ENCODE data around the gene DIS3L.
"Not testable (repeated sequence)": the region's sequence is repeated elsewhere in the genome, so short reads cannot be mapped to it uniquely, and the experiment has no call there.

DIS3L gene

GRCh38 chr15:66310786-66311185 lies 17.4 kb downstream of the DIS3L start:
- DNase-seq (ENCODE audit: low read depth in 2 of 2), result no peak

GRCh38 chr15:66312144-66312543 lies 18.8 kb downstream of the DIS3L start:
- no peak for DNase-seq (ENCODE audit: low read depth in 2 of 2)

GRCh38 chr15:66323312-66323928 lies 30.1 kb downstream of the DIS3L start:
- no peak for DNase-seq (ENCODE audit: low read depth in 2 of 2)

- no peak for DNase-seq (ENCODE audit: low read depth in 2 of 2)
Observed at GRCh38 chr15:66326051-66326450, 32.7 kb downstream of the DIS3L start.

- DNase-seq (ENCODE audit: low read depth in 2 of 2), result no peak
Observed at GRCh38 chr15:66327736-66328135, 34.4 kb downstream of the DIS3L start.

GRCh38 chr15:66328771-66329170 lies 35.4 kb downstream of the DIS3L start:
- DNase-seq (ENCODE audit: low read depth in 2 of 2), result no peak

GRCh38 chr15:66348530-66348929 lies 55.2 kb downstream of the DIS3L start:
- not testable (repeated sequence) for DNase-seq (ENCODE audit: low read depth in 2 of 2)

GRCh38 chr15:66356077-66356358 lies 62.6 kb downstream of the DIS3L start:
- no peak for DNase-seq (ENCODE audit: low read depth in 2 of 2)

- DNase-seq (ENCODE audit: low read depth in 2 of 2), result peak; percentile 91 to 92
Observed at GRCh38 chr15:66356359-66357236, 63.2 kb downstream of the DIS3L start, which contains the start of gene TIPIN. TSS of gene TIPIN (minus strand) at chr15:66356685. CDS start at chr15:66352947, 3,738 bp downstream.

GRCh38 chr15:66359740-66360139 lies 66.4 kb downstream of the DIS3L start:
- no peak for DNase-seq (ENCODE audit: low read depth in 2 of 2)

GRCh38 chr15:66361745-66362460 lies 68.5 kb downstream of the DIS3L start:
- DNase-seq (ENCODE audit: low read depth in 2 of 2), result not testable (repeated sequence)

GRCh38 chr15:66362776-66363175 lies 69.4 kb downstream of the DIS3L start:
- no peak for DNase-seq (ENCODE audit: low read depth in 2 of 2)

GRCh38 chr15:66364944-66365528 lies 71.7 kb downstream of the DIS3L start:
- no peak for DNase-seq (ENCODE audit: low read depth in 2 of 2)

GRCh38 chr15:66369773-66370651 lies 76.6 kb downstream of the DIS3L start:
- no peak for DNase-seq (ENCODE audit: low read depth in 2 of 2)

GRCh38 chr15:66374179-66374578 lies 80.8 kb downstream of the DIS3L start:
- DNase-seq (ENCODE audit: low read depth in 2 of 2), result no peak

- DNase-seq (ENCODE audit: low read depth in 2 of 2), result no peak
Observed at GRCh38 chr15:66378814-66379430, 85.6 kb downstream of the DIS3L start.

GRCh38 chr15:66381376-66381775 lies 88.0 kb downstream of the DIS3L start:
- not testable (repeated sequence) for DNase-seq (ENCODE audit: low read depth in 2 of 2)
